NCI-H2196 (cell line): ENCODE data around the gene RAB27A.

Source experiments
- DNase-seq: peaks from one replicate; lab custom pipeline; 2025; ENCODE audit not compliant: unreplicated experiment; lab: John Stamatoyannopoulos, UW

The RAB27A gene

DNA sequence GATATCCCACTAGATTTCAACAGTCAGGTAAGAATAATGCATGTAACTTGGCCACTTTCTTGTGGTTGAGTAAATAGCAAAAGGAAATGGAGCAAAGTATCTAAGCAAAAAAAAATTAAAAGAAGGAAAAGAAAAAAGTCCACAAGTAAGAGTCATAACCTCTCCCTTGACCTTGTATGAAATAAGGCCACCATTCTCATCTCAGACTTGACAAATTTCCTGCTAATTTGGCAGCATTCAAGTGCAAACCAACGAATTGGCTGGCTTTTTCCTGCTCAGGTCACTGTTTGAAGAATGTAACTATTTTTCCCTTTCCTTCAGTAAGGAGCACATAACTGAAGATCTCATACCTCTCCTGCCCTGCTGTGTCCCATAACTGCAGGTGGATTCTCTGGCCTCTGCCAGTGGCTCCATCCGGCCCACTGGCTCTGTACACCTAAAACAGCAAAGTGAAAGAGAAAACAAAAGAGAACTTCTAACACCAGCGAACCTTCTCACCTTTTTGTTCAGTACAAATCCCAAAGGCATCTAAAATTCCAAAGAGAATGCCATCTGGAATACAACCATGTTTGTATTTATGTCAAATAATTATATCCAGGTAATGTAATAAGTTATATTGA is 59.5 kb downstream of the RAB27A start:
- no peak for DNase-seq

DNA sequence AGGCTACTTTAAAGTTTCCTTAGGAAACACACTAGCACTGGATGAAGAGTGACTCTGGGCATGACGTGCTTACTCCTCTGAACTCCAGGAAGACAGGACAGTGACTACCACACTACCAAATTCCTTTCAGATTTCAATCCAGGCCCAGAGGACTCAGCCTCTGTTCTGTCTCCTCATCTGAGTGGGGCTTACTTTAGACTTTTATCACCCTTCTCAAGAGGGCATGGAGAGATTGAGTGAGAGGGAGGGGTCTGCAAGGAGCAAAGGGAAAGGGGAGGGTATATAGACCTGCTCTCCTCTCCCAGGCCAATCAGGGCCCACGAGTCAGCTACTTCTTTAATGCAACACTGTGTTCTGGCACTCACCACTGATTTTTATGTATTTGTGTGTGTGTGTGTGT is 63.5 kb downstream of the RAB27A start:
- no peak for DNase-seq

DNA sequence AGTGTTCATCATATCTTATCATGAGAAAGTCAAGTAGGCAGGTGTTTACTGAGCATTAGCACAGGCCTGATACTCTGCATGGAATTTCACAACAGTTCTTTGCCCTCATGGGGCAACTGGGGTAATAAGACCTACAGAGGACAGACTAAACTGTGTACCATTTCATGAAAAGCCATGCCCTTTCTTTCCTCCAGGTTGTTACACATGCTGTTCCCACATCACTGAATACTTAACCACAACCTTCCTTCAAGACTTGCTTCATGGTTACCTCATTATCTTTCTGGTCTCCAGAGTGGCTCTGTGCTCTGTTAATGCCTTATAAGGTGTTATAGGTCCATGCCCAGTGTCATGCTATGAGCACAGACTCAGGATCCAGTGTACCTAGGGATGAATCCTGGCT is 64.7 kb downstream of the RAB27A start:
- no peak for DNase-seq

DNA sequence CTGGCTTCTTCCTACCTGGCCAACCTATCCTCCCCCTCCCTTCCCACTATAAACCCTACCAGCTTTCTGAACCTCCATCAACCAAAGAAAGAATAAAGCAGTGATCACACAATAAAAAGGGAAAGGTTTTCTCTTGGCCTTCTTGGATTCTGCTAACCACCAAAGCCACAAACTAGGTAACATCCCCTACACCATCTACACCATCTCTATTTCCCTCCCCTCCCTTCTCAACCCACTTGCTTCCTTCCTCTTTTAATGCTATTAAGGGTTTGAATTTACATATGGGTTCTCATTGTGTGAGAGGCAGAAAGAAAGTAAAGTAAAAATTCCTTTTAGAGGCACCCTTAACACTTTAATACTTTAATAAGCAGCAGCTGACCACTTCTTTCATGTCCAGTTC is 67.0 kb downstream of the RAB27A start:
- DNase-seq = no peak

DNA sequence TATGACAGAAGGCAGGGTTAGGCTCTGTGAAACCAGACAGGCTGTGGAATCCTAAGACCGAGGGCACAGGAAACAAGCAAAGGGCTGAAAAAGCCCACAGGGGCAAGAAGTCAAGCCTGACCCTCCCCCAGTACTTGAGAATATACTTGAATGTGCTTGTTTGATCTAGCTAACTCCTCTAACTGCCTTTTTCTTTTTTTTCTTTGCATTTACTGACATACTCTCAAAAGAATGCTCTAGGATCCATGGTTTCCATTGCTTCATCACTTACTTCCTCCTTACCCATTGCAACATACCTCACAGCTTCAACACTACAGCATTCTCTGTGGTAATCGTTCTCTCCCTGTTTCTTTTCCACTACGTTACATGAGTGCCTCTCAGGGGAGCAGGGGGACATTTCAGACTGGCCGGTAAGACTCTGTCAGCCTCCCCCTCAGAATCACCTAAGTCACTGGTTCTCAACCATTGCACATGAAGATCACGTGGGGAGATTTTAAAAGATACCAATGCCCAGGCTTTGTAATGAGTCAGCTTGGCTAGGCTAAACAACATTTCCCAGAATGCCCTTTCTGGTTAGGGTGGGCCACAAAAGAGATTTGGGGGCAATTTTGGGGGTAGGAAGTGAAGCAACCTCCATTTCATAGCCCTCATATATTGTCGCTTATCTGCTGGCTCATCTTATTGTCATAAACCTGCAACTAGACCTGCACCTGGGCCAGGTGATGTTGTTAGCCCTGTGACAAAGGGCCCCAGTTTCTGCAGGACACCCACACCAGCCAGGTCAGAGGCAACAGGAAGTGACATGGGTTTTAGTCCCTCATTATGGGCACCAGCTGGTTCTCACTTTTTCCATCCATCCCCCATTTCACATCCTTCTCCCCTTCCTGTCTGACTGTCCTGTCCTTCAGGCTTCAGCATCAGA is 68.3 kb downstream of the RAB27A start:
- no peak for DNase-seq

DNA sequence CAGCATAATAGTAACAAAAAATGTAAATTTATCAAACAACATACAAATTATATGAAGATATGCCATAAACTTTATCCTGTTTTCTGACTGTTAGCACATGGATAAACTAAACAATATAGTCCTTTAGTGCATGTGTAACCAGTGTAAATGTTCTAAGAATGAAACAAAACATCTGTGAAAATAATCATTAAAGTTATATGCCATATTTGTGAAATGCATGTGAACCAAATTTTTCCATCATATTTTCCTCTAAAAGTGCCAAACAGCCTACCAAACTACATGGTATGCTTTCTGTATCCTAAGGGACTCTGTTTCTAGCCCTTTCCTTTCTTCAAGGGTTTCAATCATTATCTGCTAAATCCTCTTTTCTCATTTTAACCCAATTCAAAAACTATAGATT is 69.0 kb downstream of the RAB27A start:
- DNase-seq = no peak

DNA sequence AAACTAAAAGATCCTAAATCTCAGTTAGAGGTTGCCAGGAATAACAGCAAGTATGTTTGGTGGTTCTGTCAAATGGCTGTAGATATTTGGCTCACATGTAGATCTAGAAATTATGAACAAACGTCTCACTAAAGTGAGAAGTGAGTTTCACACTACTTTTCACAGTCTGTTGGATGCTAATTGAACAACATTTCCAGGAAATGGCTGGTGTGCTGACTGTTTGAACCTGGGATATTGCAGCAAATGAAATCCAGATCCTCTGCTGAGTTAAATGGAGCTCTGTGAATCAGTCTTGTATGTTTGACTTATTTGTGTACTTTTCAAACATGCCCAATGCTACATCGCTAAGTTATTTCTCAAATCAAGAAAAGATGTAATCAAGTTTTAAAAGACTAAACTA is 71.6 kb downstream of the RAB27A start:
- DNase-seq = no peak

DNA sequence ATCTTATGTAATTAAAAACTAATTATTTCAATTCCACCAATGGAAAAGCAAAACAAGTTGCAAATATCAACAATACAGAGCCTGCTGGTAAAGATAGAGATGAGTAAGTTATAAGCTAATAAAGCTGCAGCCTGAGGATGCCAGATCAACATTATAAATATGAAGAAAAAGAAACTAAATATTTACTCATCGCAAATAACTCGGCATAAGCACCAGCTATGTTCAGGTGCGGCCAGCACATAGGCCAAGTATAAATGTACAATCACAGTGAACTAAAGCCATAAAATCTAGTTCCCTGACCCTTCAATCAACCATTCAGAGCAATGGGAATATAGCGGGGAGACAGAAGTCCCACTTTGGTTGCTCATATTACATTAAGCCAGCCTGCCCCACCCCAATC is 85.1 kb downstream of the RAB27A start:
- no peak for DNase-seq

DNA sequence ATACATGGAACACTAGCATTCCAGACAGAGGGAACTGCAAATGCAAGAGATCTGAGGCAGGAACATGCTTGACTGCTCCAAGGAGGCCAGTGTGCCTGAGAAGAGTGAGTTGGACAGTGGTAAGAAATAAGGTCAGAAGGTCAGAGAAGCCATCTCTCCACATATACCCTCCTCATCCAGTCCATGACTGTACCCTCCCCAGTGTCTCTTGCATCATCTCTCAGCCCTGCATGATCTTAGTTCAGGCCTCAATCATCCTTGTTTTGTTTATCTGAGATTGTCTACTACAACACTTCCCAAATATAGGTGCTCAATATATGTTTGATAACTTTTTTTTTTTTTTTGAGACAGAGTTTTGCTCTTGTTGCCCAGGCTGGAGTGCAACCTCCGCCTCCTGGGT is 87.4 kb downstream of the RAB27A start:
- no peak for DNase-seq

DNA sequence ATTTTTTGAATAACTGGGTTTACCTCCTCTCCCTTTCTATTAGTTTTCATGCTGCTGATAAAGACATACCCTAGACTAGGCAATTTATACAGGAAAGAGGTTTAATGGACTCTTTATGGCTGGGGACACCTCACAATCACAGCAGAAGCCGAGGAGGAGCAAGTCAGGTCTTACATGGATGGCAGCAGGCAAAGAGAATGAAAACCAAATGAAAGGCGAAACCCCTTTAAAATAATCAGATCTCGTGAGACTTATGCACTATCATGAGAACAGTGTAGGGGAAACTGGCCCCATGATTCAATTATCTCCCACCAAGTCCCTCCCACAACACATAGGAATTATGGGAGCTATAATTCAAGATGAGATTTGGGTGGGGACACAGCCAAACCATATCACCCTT is 90.9 kb downstream of the RAB27A start:
- DNase-seq = no peak

DNA sequence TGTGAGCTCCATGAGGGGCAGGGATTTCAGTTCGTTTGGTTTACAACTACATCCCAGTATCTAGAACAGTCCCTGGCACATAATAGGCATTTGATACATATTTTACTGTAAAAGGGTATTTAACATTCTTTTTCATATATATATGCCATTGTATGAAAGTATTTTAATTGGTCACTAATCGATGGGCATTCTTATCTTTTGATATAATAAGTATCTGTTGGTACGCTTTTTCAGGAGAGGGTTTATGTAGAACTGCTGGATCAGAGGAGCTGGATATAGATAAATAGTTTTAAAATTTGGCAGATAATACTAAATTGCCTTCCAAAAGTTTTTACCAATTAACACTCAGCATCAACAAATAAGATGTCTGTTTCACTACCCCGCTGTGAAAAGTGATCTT is 91.9 kb downstream of the RAB27A start:
- DNase-seq = no peak

DNA sequence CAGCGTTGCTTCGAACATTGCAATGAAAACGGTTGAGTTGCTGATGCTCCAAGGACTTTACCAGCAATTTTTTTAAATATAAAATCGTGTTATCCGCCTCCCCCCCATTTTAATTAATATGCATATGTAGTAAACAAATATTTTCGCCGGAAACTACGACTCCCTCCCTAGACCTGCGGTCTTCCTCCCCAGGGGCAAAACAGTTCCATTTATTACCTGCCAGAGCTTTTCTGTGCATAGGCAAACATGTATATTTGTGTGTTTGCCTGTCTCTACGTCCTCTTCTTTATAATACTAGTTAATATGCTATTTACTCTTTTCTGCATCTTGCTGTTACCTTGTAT is 92.3 kb downstream of the RAB27A start:
- no peak for DNase-seq

DNA sequence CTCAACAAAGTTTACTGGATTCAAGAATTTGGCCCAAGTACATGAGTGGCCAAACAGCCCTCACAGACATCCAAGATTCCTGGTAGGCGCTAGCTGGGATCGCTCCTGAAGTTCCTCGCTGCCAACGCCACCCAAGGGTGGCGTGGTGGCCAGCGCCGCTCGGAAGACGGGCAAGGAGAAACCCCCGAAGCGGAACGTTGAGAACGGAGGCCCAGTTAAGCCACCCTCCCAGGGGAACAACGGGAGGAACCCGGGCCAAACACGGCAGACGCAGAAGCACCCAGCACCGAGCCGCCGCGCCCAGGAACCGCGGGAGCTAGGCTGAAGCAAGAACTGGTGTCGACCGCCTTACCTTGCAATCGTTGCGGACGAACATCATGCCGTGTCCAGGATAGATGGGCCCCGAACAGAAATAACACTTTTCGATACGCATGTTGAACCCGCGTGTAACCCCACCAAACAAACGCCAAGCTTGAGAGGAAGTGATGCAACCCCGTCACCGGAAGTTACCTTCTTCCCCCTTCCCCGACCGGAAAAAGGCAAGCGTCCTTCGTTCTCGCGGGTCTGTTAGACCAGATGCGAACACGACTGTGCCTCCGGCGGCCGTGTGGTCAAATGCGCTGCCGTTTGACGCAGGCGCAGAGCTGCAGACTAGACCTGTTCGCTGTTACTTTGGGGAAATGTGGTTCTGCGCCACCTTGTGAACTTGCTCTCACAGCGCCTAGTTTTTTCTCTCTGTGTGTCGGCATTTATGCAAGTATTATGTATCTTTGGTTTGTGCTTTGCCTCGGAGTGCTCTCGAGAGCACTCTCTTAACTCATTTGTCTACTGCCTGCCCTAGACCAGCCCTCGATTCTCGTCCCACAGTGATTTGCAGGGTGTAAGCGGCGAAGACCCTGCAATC is 92.9 kb downstream of the RAB27A start, which contains the start of gene RSL24D1:
RSL24D1 (minus strand) TSS at position 484 of the 904 bp plus-strand sequence; CDS start at position 433, 51 bp downstream.
- DNase-seq = peak; percentile 91

DNA sequence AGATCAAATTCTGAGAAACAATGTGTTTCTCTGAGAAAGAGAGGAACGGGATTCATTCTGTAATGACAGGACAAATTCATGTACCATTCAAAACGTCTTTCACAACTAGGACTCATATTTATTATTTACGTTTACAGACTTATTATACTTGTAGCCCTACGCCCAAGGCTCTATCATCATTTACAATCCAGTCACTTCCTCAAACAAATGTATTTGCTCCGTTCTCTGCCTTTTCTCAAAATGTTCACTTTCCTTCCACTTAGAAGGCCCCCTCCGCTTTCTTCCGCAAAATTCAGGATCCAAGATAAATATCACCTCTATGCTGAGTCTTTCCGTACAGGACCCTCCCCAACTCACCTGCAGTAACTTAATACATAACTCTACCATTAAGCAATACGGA is 93.6 kb downstream of the RAB27A start:
- no peak for DNase-seq

DNA sequence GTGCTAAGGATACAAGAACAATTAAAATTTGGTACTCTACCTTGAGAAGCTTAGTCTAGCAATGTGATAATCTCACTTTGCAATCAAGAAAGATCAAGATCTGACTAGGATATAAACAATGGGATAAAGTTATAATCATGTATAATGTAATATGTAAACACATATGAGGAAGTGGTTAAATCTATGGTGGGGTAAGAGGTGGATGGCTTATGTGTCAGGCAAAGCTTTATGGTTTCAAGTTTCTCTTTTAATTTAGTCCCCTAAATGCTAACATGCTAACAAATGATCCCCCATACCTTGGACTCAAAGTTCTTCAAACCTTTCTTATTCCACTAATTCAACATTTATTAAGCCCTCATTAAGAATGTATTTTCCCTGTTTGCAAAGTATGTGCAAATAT is 95.4 kb downstream of the RAB27A start:
- DNase-seq = no peak

DNA sequence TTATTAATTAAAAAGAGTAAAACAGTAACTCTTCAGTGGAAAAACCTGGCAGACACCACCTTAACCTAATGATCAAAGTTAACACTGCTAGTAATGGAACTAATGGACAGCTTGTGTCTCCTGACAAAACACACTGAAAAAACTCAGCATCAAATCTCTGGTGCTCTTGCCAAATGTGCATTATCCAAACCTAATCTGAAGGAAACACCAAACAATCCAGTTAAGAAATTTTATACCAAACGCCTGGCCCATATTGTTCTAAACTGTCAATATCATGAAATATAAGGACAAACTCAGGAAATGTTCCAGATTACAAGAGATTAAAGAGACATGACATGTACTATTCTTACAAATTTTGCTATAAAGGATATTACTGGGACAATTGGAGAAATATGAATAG is 103.3 kb downstream of the RAB27A start:
- DNase-seq = no peak

DNA sequence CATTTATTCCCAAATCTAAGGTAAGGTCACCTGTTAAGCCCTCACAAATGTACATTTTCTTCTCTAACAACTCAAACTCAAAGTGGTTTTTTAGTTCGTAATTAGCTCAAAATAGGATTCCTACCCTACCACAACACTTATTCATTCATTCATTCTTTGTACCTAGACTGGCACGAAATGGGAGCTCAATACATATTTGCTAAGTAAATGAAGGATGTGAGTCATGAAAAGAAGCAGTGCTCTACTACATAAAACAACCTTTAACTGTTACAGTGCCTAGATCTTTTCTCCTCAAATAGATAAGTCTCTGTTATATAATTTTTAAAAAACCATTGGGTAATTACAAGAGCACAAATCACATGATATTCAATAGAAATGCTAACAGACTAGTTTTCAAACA is 105.9 kb downstream of the RAB27A start:
- no peak for DNase-seq

DNA sequence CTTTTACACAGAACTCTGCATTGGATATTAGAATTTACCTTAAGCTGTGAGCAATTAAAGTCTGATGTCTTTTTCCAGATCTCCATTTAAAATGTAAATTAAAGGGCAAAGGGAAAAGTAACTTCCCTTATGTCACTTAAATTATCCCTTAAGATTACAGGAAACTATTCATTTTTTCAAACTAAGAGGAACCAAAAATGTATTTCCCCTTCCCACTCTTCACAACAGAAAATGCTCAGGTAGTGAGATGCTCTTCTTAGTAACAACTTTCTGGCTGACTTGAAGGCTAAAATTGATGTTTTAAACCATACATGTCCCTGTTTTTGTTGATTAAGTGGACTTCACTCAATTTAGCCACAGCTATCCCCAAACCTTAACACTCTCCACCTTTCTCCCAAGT is 110.5 kb downstream of the RAB27A start:
- DNase-seq = no peak

DNA sequence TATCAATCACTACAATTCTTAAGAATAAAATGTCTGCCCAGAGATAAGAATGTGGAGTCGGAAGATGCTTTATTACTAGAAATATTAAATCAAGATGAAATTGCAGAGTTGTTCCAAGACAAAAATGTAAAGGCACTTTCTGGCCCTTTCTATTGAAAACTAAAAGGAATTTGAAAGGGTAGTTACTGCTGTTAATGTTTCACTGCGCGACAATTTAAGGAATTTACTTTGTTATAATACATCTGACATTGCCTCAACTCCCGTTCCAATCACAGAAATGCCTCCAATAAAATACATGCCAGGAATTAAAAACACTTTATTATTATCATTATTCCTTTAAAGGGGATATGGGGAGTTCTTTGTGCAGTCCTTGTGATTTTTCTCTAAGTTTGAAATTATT is 119.3 kb downstream of the RAB27A start:
- DNase-seq = no peak

DNA sequence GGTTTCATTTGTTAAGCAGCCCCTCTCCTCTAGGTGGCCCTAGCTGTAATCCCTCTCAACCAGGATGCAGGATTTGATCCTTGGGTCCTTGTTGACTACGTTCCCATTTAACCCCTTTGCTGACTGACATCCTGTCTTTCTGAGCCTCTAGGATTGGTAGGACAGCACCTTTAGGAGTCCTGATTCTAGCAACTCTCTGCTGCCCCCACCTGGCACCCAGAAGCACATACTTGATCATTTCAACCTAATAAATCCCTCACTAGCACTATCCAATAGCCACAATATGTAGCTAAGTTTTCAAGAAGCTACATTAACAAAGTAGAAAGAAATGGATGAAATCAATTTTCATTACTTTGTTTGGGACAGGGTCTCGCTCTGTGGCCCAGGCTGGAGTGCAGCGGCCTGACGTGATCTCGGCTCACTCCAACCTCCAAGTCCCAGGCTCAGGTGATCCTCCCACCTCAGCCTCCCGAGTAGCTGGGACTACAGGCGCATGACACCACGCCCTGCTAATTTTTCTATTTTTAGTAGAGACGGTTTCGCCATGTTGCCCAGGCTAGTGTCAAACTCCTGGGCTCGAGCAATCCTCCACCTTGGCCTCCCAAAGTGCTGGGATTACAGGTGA is 121.2 kb downstream of the RAB27A start:
- peak; percentile 40 for DNase-seq

DNA sequence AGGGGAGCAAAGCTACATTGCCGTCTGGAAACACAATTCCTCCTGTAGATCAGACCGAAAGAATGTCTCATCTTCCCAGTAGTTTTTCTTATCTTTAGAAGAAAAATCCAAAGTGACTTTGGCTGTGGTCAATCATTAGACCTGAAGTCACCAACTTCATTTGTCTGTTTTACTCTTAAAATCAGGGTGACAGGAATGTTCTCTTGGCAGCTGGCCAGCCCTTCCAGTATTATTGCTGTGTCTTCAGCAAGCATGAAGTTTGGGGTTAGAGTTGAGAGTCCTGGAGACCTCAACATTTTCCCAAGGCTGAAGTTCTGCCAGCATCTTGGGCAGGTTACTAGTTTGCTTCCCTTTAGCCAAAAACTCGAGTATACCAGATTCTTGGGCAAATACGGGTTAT is 125.3 kb downstream of the RAB27A start:
- DNase-seq = no peak
